ENCODE measurements around the gene CRYBA1.
A peak's percentile ranks its signal among the peaks of the same experiment; 100 is the strongest.
"Not testable (repeated sequence)": the region's sequence is repeated elsewhere in the genome, so short reads cannot be mapped to it uniquely, and the experiment has no call there.

Gene CRYBA1

GRCh38 chr17:29253037-29253436, 6.4 kb downstream of the CRYBA1 start:
- no peak for DNase-seq (ENCODE audit: low read depth, low spot score)
- no peak overlapping the region for H3K4me3 ChIP-seq
- TF ChIP-seq FOXP2 (optimal IDR thresholded peaks at IDR 0.05; ENCODE audit: control extremely low read depth, extremely low read length, insufficient read depth) (no peak), POLR2AphosphoS5 (IDR thresholded peaks at IDR 0.05; ENCODE audit: borderline replicate concordance, low read depth, low read length) (no peak), EZH2 (IDR thresholded peaks at IDR 0.05) (no peak)
- H3K9ac ChIP-seq (ENCODE audit: insufficient read length): no peak overlapping the region
- peaks cover 22% of the 10 kb centered on the region for H3K36me3 ChIP-seq (ENCODE audit: insufficient read depth, low read length)
- H3K9me3 ChIP-seq (ENCODE audit: low read depth, low read length): no peaks in the 10 kb centered on the region
- H3K27ac ChIP-seq: peak overlapping the region; percentile 72; the same call in 1 of the 2 replicates

GRCh38 chr17:29255926-29256522, 9.4 kb downstream of the CRYBA1 start:
- Histone ChIP-seq H3K4me3 (no peak overlapping the region), H3K36me3 (ENCODE audit: insufficient read depth, low read length) (peaks cover 52% of the 10 kb centered on the region), H3K9ac (ENCODE audit: insufficient read length) (no peak overlapping the region), H3K9me3 (ENCODE audit: low read depth, low read length) (no peaks in the 10 kb centered on the region), H3K27ac (peak overlapping the region; percentile 21; the same call in 1 of the 2 replicates)
- no peak for TF ChIP-seq POLR2AphosphoS5 (IDR thresholded peaks at IDR 0.05; ENCODE audit: borderline replicate concordance, low read depth, low read length)
- no peak for TF ChIP-seq EZH2 (IDR thresholded peaks at IDR 0.05)
- no peak for TF ChIP-seq FOXP2 (optimal IDR thresholded peaks at IDR 0.05; ENCODE audit: control extremely low read depth, extremely low read length, insufficient read depth)
- no peak for DNase-seq (ENCODE audit: low read depth, low spot score)

GRCh38 chr17:29256735-29257466, 10.2 kb downstream of the CRYBA1 start:
- TF ChIP-seq EZH2 (IDR thresholded peaks at IDR 0.05): no peak
- no peak for TF ChIP-seq POLR2AphosphoS5 (IDR thresholded peaks at IDR 0.05; ENCODE audit: borderline replicate concordance, low read depth, low read length)
- no peak for TF ChIP-seq FOXP2 (optimal IDR thresholded peaks at IDR 0.05; ENCODE audit: control extremely low read depth, extremely low read length, insufficient read depth)
- Histone ChIP-seq H3K4me3 (no peak overlapping the region), H3K9me3 (ENCODE audit: low read depth, low read length) (no peaks in the 10 kb centered on the region), H3K36me3 (ENCODE audit: insufficient read depth, low read length) (peaks cover 61% of the 10 kb centered on the region), H3K9ac (ENCODE audit: insufficient read length) (no peak overlapping the region), H3K27ac (no peak overlapping the region)
- no peak for DNase-seq (ENCODE audit: low read depth, low spot score)

GRCh38 chr17:29257756-29258155, 11.1 kb downstream of the CRYBA1 start:
- DNase-seq (ENCODE audit: low read depth, low spot score): no peak
- H3K9ac ChIP-seq (ENCODE audit: insufficient read length): no peak overlapping the region
- H3K36me3 ChIP-seq (ENCODE audit: insufficient read depth, low read length): peaks cover 68% of the 10 kb centered on the region
- TF ChIP-seq FOXP2 (optimal IDR thresholded peaks at IDR 0.05; ENCODE audit: control extremely low read depth, extremely low read length, insufficient read depth) (no peak), EZH2 (IDR thresholded peaks at IDR 0.05) (no peak), POLR2AphosphoS5 (IDR thresholded peaks at IDR 0.05; ENCODE audit: borderline replicate concordance, low read depth, low read length) (no peak)
- no peaks in the 10 kb centered on the region for H3K9me3 ChIP-seq (ENCODE audit: low read depth, low read length)
- H3K4me3 ChIP-seq: no peak overlapping the region
- peak overlapping the region; percentile 28; the same call in 1 of the 2 replicates for H3K27ac ChIP-seq

GRCh38 chr17:29263916-29264315, 17.3 kb downstream of the CRYBA1 start:
- TF ChIP-seq FOXP2 (optimal IDR thresholded peaks at IDR 0.05; ENCODE audit: control extremely low read depth, extremely low read length, insufficient read depth): no peak
- no peak for TF ChIP-seq EZH2 (IDR thresholded peaks at IDR 0.05)
- TF ChIP-seq POLR2AphosphoS5 (IDR thresholded peaks at IDR 0.05; ENCODE audit: borderline replicate concordance, low read depth, low read length): no peak
- H3K27ac ChIP-seq: peak overlapping the region; percentile 63; the same call in 1 of the 2 replicates

GRCh38 chr17:29271980-29272379, 25.3 kb downstream of the CRYBA1 start:
- H3K27ac ChIP-seq; H3K4me3 ChIP-seq; DNase-seq (ENCODE audit: low read depth, low spot score); H3K9ac ChIP-seq (ENCODE audit: insufficient read length); H3K9me3 ChIP-seq (ENCODE audit: low read depth, low read length): not testable (repeated sequence)
- peaks cover 84% of the 10 kb centered on the region for H3K36me3 ChIP-seq (ENCODE audit: insufficient read depth, low read length)

More at GRCh38 chr17:29263916-29264315, 17.3 kb downstream of the CRYBA1 start:
- Histone ChIP-seq H3K9me3 (ENCODE audit: low read depth, low read length) (no peaks in the 10 kb centered on the region), H3K4me3 (no peak overlapping the region), H3K9ac (ENCODE audit: insufficient read length) (no peak overlapping the region), H3K36me3 (ENCODE audit: insufficient read depth, low read length) (peaks cover 88% of the 10 kb centered on the region)
- DNase-seq (ENCODE audit: low read depth, low spot score): no peak

GRCh38 chr17:29273924-29274323, 27.3 kb downstream of the CRYBA1 start:
- Histone ChIP-seq H3K9ac (ENCODE audit: insufficient read length) (no peak overlapping the region), H3K27ac (no peak overlapping the region), H3K36me3 (ENCODE audit: insufficient read depth, low read length) (peaks cover 87% of the 10 kb centered on the region), H3K4me3 (no peak overlapping the region), H3K9me3 (ENCODE audit: low read depth, low read length) (no peaks in the 10 kb centered on the region)
- TF ChIP-seq FOXP2 (optimal IDR thresholded peaks at IDR 0.05; ENCODE audit: control extremely low read depth, extremely low read length, insufficient read depth) (no peak), POLR2AphosphoS5 (IDR thresholded peaks at IDR 0.05; ENCODE audit: borderline replicate concordance, low read depth, low read length) (no peak), EZH2 (IDR thresholded peaks at IDR 0.05) (no peak)
- DNase-seq (ENCODE audit: low read depth, low spot score): no peak

- no peak for DNase-seq (ENCODE audit: low read depth, low spot score)
- H3K4me3 ChIP-seq: no peak overlapping the region
- no peak overlapping the region for H3K9ac ChIP-seq (ENCODE audit: insufficient read length)
- H3K27ac ChIP-seq: no peak overlapping the region
- peaks cover 8% of the 10 kb centered on the region for H3K9me3 ChIP-seq (ENCODE audit: low read depth, low read length)
- no peak for TF ChIP-seq FOXP2 (optimal IDR thresholded peaks at IDR 0.05; ENCODE audit: control extremely low read depth, extremely low read length, insufficient read depth)
- TF ChIP-seq POLR2AphosphoS5 (IDR thresholded peaks at IDR 0.05; ENCODE audit: borderline replicate concordance, low read depth, low read length): no peak
- TF ChIP-seq EZH2 (IDR thresholded peaks at IDR 0.05): no peak
- peaks cover 96% of the 10 kb centered on the region for H3K36me3 ChIP-seq (ENCODE audit: insufficient read depth, low read length)
Measured at GRCh38 chr17:29278692-29279091, 32.0 kb downstream of the CRYBA1 start.
